Measurements from ENCODE around the gene EYA2.

The EYA2 gene

GRCh38 chr20:47110819-47111218 is 216.2 kb downstream of the EYA2 start:
- no peak for ATAC-seq
- TF ChIP-seq GLIS3 (CRISPR knock-in tag; IDR thresholded peaks at IDR 0.05): no peak
- no peak for TF ChIP-seq RARB (CRISPR knock-in tag; IDR thresholded peaks at IDR 0.05)
- no peak for TF ChIP-seq PPARA (CRISPR knock-in tag; IDR thresholded peaks at IDR 0.05; ENCODE audit: borderline replicate concordance)
- no peak for TF ChIP-seq ISL1 (CRISPR knock-in tag; IDR thresholded peaks at IDR 0.05)
- TF ChIP-seq CREB5 (CRISPR knock-in tag; IDR thresholded peaks at IDR 0.05; ENCODE audit: low read depth): no peak
- no peak for TF ChIP-seq TOX (CRISPR knock-in tag; IDR thresholded peaks at IDR 0.05; ENCODE audit: borderline replicate concordance)
- TF ChIP-seq ZC3H10 (CRISPR knock-in tag; IDR thresholded peaks at IDR 0.05): no peak
- TF ChIP-seq TCF4 (CRISPR knock-in tag; IDR thresholded peaks at IDR 0.05; ENCODE audit: borderline replicate concordance): no peak
- no peak for TF ChIP-seq ZFP3 (CRISPR knock-in tag; IDR thresholded peaks at IDR 0.05)

GRCh38 chr20:47111576-47111975 is 216.9 kb downstream of the EYA2 start:
- TF ChIP-seq TCF4 (CRISPR knock-in tag; IDR thresholded peaks at IDR 0.05; ENCODE audit: borderline replicate concordance) (no peak), ZFP30 (CRISPR knock-in tag; IDR thresholded peaks at IDR 0.05) (no peak), ZNF70 (CRISPR knock-in tag; IDR thresholded peaks at IDR 0.05) (no peak), CSDC2 (CRISPR knock-in tag; IDR thresholded peaks at IDR 0.05) (no peak), GLIS3 (CRISPR knock-in tag; IDR thresholded peaks at IDR 0.05) (no peak), CSRNP3 (CRISPR knock-in tag; IDR thresholded peaks at IDR 0.05) (no peak), SNAI2 (CRISPR knock-in tag; IDR thresholded peaks at IDR 0.05) (no peak), BACH2 (CRISPR knock-in tag; IDR thresholded peaks at IDR 0.05; ENCODE audit: borderline replicate concordance) (no peak), TSHZ2 (CRISPR knock-in tag; IDR thresholded peaks at IDR 0.05) (no peak), ZNF565 (CRISPR knock-in tag; conservative IDR thresholded peaks at IDR 0.05; ENCODE audit: low read depth) (no peak), OSR1 (CRISPR knock-in tag; IDR thresholded peaks at IDR 0.05) (no peak), ZNF8 (CRISPR knock-in tag; IDR thresholded peaks at IDR 0.05) (no peak), ZC3H10 (CRISPR knock-in tag; IDR thresholded peaks at IDR 0.05) (no peak)
- no peak for ATAC-seq

- TF ChIP-seq CREB5 (CRISPR knock-in tag; IDR thresholded peaks at IDR 0.05; ENCODE audit: low read depth) (no peak), TSHZ2 (CRISPR knock-in tag; IDR thresholded peaks at IDR 0.05) (no peak), ZC3H10 (CRISPR knock-in tag; IDR thresholded peaks at IDR 0.05) (no peak)
- ATAC-seq: no peak
Observed at GRCh38 chr20:47113362-47114109, 218.9 kb downstream of the EYA2 start.

All from SK-N-SH treated with all-trans-retinoic acid at 6 μM for 48 hours (cell line).